DOHH2 (cell line): ENCODE measurements around the gene ZNF408.
"Not testable (repeated sequence)": the region's sequence is repeated elsewhere in the genome, so short reads cannot be mapped to it uniquely, and the experiment has no call there.

Experiments
- CTCF ChIP-seq: fragments of 200-600 bp; sonication (generic); IDR thresholded peaks from one replicate; pipeline ENCODE4 v1.5.1; 2014; ENCODE audit warnings: antibody characterized with exemption, mild to moderate bottlenecking, low read depth, low read length; ENCODE audit not compliant: poor library complexity, severe bottlenecking
- EZH2phosphoT487 ChIP-seq: fragments of 200-600 bp; sonication (generic); IDR thresholded peaks from 2 replicates; pipeline ENCODE4 v1.6.1; 2017; ENCODE audit warnings: borderline replicate concordance, mild to moderate bottlenecking, antibody characterized with exemption, low read length, moderate library complexity, mixed read lengths

DNA sequence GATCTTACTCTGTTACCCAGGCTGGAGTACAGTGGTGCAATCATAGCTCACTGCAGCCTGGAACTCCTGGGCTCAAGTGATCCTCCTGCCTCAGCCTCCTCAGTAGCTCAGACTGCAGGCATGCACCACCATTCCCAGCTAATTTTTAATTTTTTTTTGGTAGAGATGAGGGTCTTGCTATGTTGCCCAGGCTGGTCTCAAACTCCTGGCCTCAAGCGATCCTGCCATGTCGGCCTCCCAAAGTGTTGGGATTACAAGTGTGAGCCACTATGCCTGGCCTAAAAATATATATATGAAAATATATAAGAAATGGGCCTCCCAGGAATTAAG is 17.0 kb downstream of the ZNF408 start:
- TF ChIP-seq CTCF, EZH2phosphoT487: not testable (repeated sequence)
